HUES64 (cell line): ENCODE results near the gene ABHD16A.

ENCODE experiments used
- H3K27ac ChIP-seq: 2 replicates; pipeline ENCODE4 v1.7.0; 2013; ENCODE audit warnings: low read depth, low read length, inconsistent platforms
- H3K27me3 ChIP-seq: 2 replicates; pipeline ENCODE4 v1.6.1; 2013; ENCODE audit warnings: mild to moderate bottlenecking, low read length; ENCODE audit not compliant: insufficient read depth
- H3K36me3 ChIP-seq: 2 replicates; pipeline ENCODE4 v1.6.1; 2013; ENCODE audit warnings: mild to moderate bottlenecking, low read length; ENCODE audit not compliant: insufficient read depth
- H3K4me1 ChIP-seq: 2 replicates; pipeline ENCODE4 v1.6.1; 2013; ENCODE audit warnings: mild to moderate bottlenecking, low read length, moderate library complexity; ENCODE audit not compliant: insufficient read depth
- H3K4me3 ChIP-seq: 2 replicates; pipeline ENCODE4 v1.5.1; 2013; ENCODE audit warnings: mild to moderate bottlenecking, low read length, moderate library complexity
- H3K9ac ChIP-seq: 2 replicates; pipeline ENCODE4 v1.6.1; 2013; ENCODE audit warnings: mild to moderate bottlenecking, low read depth, low read length
- H3K9me3 ChIP-seq: 2 replicates; pipeline ENCODE4 v1.6.1; 2013; ENCODE audit warnings: low read depth, low read length; ENCODE audit not compliant: insufficient read depth
- WGBS: fragments of 150-250, 120-280 bp; methylation state at CpG from one replicate; pipeline ENCODE4 v1.1.7; 2013; ENCODE audit warnings: missing lambda C conversion rate; 5-methylcytosine and 5-hydroxymethylcytosine counted together

ABHD16A gene

GRCh38 chr6:31693535-31693934 lies 9.6 kb downstream of the ABHD16A start:
- H3K9ac ChIP-seq: no peak overlapping the region
- WGBS: 89% methylated on average over 6 of the region's 6 CpGs
- no peaks in the 10 kb centered on the region for H3K4me1 ChIP-seq
- no peak overlapping the region for H3K27ac ChIP-seq
- no peaks in the 10 kb centered on the region for H3K27me3 ChIP-seq
- H3K9me3 ChIP-seq: no peaks in the 10 kb centered on the region
- H3K36me3 ChIP-seq: peaks cover 66% of the 10 kb centered on the region
- no peak overlapping the region for H3K4me3 ChIP-seq

DNA sequence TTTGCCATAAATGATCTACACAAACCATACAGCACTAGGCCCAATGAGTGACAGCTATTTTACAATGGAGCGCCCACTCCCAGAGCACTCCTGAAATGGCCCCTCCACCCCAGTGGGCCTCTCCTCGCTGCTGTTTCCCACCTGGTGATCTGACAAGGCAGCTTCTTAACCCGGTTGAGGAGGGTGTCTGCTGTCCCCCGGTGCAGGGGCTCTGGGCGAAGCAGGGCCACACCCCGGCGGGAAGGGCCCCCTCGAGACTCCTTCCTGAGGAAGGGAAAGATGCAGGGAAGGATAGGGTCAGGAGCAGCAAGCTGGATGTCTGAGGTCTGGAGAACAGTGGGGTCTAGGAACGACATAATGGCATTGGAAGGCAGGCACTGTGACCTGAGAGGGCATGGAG lies 10.2 kb downstream of the ABHD16A start:
- H3K4me1 ChIP-seq: no peaks in the 10 kb centered on the region
- H3K27me3 ChIP-seq: no peaks in the 10 kb centered on the region
- H3K9ac ChIP-seq: no peak overlapping the region
- no peaks in the 10 kb centered on the region for H3K9me3 ChIP-seq
- 94% methylated on average over 9 of the region's 9 CpGs for WGBS
- H3K27ac ChIP-seq: no peak overlapping the region
- H3K4me3 ChIP-seq: no peak overlapping the region
- peaks cover 72% of the 10 kb centered on the region for H3K36me3 ChIP-seq

- H3K9ac ChIP-seq: no peak overlapping the region
- 96% methylated on average over 4 of the region's 4 CpGs for WGBS
- H3K9me3 ChIP-seq: no peaks in the 10 kb centered on the region
- H3K4me1 ChIP-seq: no peaks in the 10 kb centered on the region
- no peak overlapping the region for H3K4me3 ChIP-seq
- no peaks in the 10 kb centered on the region for H3K27me3 ChIP-seq
- H3K27ac ChIP-seq: no peak overlapping the region
- H3K36me3 ChIP-seq: peaks cover 77% of the 10 kb centered on the region
Observed at GRCh38 chr6:31692353-31692752, 10.8 kb downstream of the ABHD16A start.

GRCh38 chr6:31691564-31692108 lies 11.5 kb downstream of the ABHD16A start:
- 93% methylated on average over 12 of the region's 12 CpGs for WGBS
- H3K27ac ChIP-seq: no peak overlapping the region
- H3K36me3 ChIP-seq: peaks cover 77% of the 10 kb centered on the region

GRCh38 chr6:31691078-31691463 lies 12.1 kb downstream of the ABHD16A start:
- Histone ChIP-seq H3K9ac (no peak overlapping the region), H3K27ac (no peak overlapping the region), H3K4me1 (no peaks in the 10 kb centered on the region), H3K27me3 (no peaks in the 10 kb centered on the region), H3K9me3 (no peaks in the 10 kb centered on the region), H3K4me3 (no peak overlapping the region), H3K36me3 (peaks cover 81% of the 10 kb centered on the region)
- WGBS: 94% methylated on average over 5 of the region's 6 CpGs

More at GRCh38 chr6:31691564-31692108, 11.5 kb downstream of the ABHD16A start:
- no peak overlapping the region for H3K9ac ChIP-seq
- H3K4me3 ChIP-seq: no peak overlapping the region
- no peaks in the 10 kb centered on the region for H3K4me1 ChIP-seq
- no peaks in the 10 kb centered on the region for H3K27me3 ChIP-seq
- no peaks in the 10 kb centered on the region for H3K9me3 ChIP-seq

GRCh38 chr6:31690231-31691077 lies 12.7 kb downstream of the ABHD16A start:
- Histone ChIP-seq H3K4me3 (no peak overlapping the region), H3K4me1 (no peaks in the 10 kb centered on the region), H3K36me3 (peaks cover 81% of the 10 kb centered on the region), H3K9ac (no peak overlapping the region), H3K27me3 (no peaks in the 10 kb centered on the region), H3K9me3 (no peaks in the 10 kb centered on the region), H3K27ac (no peak overlapping the region)
- WGBS: 71% methylated on average over 8 of the region's 10 CpGs

DNA sequence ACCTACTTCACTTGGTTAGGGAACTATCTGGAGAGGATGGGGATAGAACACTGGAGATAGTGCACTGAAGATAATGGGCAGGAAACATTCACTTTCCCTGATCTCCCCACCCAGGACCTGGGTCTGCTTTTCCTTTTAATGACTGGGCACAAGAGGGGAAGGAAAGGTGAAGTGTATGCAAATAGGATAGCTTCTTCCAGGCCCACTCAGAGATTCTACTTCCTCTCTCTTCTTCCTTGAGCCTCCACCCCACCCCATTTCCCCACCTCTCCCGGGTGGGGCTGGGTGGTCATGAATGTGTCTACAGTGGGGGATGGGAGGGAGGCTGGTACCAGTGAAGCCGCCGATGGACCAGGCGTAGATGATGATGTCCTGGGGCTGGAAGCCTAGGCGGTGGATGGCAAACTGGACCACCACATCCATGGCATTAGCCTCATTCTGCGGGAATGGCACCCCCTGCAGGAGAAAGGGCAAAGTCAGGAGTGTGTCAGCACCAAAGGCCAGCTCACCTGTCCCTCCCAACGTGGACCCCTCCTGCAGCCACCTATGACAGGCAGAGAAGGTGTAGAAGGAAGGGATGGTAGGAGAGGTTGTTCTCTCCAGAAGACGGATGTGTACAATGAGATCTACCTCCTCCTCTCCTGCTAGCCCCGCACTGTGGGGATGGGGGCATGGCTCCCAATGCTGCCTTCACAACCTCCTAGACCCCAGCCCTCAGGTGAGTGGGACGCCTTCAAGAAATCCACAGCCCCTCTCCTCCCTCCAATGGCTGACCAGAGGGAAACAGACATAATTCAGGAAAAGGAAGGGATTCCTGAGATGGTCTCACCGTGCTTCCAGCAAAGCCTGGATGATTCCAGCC lies 13.6 kb downstream of the ABHD16A start:
- no peak overlapping the region for H3K4me3 ChIP-seq
- H3K27me3 ChIP-seq: no peaks in the 10 kb centered on the region
- H3K27ac ChIP-seq: no peak overlapping the region
- no peaks in the 10 kb centered on the region for H3K4me1 ChIP-seq
- 89% methylated on average over 11 of the region's 11 CpGs for WGBS
- H3K9ac ChIP-seq: no peak overlapping the region
- no peaks in the 10 kb centered on the region for H3K9me3 ChIP-seq
- H3K36me3 ChIP-seq: peaks cover 73% of the 10 kb centered on the region

DNA sequence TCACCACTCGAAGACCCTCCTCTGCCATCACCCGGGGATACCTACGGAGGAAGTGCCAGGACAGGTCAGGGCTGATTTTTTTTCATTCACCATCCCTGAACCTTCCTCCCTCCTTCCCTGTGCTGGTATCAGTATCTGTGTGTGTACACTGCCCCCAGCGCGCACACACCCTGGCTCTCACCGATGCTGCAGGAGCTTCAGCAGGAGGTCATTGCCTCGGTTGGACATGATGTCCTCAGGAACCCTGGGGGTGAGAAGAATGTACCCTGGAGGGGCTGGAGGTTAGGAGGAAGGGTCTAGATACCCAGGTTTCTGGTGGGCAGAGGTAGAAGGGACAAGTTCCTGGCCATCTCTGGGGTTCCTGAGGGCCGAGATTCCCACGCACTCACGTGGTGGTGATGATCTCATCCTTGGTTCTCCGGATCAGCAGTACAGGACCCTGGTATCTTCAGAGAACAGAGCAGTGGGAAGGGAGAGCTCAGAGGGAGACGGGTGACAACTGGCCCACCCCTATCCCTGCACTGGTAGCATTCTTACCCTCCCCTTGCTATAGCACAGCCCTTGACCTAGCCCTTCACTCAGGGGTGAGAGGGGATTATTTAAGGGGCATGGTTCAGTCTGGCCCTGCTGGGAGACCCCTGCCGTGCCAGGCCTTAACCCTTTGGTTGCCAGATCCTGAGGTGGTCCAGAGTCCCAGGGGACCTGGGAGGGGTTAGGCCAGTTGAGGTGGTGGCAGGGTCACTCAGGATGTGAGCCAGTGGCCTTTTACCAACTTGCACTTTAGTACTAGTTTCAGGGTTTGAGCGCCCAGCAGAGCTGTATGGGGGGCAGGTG lies 15.0 kb downstream of the ABHD16A start:
- no peak overlapping the region for H3K9ac ChIP-seq
- WGBS: 83% methylated on average over 14 of the region's 14 CpGs

DNA sequence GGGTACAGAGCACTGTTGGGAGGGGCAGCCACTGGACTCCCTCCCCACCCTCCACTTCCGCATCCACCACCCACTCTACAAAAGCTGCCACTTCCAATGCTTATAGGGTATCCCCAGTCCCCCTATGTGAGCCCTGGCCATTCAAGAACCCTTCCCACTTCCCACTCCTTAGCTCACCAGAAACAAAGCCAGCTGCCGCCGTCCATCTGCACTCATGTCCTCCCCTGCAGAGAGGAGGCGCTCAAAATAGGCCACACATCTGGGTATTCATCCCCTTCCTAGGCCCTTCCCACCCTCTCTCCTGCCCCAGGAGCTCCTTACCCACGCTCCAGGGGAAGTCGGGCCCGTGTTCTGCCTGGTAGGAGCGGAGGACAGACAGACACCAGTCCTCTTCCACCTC lies 15.8 kb downstream of the ABHD16A start:
- Histone ChIP-seq H3K4me1 (no peaks in the 10 kb centered on the region), H3K36me3 (peaks cover 57% of the 10 kb centered on the region), H3K4me3 (no peak overlapping the region), H3K27me3 (peaks cover 5% of the 10 kb centered on the region), H3K27ac (no peak overlapping the region), H3K9ac (no peak overlapping the region), H3K9me3 (no peaks in the 10 kb centered on the region)
- 87% methylated on average over 8 of the region's 8 CpGs for WGBS

More for the DNA sequence above, 15.0 kb downstream of the ABHD16A start:
- Histone ChIP-seq H3K4me1 (no peaks in the 10 kb centered on the region), H3K36me3 (peaks cover 62% of the 10 kb centered on the region), H3K4me3 (no peak overlapping the region), H3K9me3 (no peaks in the 10 kb centered on the region), H3K27me3 (no peaks in the 10 kb centered on the region), H3K27ac (no peak overlapping the region)

DNA sequence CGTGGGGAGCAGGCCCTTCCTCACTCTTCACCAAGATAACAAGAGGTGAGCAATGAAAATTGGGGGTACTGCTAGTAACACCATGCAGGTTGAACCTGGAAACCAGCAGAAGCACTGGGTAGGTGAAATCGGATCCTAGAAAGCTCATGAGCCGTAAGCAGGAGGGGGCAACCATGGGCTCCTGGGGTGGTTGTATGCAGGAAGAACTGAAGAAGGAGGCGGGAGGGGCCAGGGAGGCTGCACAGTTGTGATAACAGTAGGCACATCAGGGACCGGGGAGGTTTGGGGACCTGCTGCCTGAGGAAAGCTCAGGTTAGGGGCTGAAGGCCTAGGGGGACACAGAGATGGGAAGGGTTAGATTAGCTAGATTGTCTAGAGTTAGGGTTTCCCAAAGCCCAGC lies 16.6 kb downstream of the ABHD16A start:
- Histone ChIP-seq H3K36me3 (peaks cover 50% of the 10 kb centered on the region), H3K4me1 (no peaks in the 10 kb centered on the region), H3K27me3 (peaks cover 13% of the 10 kb centered on the region), H3K27ac (no peak overlapping the region), H3K9ac (no peak overlapping the region), H3K4me3 (no peak overlapping the region), H3K9me3 (no peaks in the 10 kb centered on the region)
- WGBS: 89% methylated on average over 5 of the region's 5 CpGs
